ENCODE measurements around the gene SLC5A2. TPM values are rescaled to one million over a fixed set of nuclear protein-coding genes. Genes with fewer than 3 reads are reported as not detected.

The SLC5A2 gene
- total and polyA plus RNA-seq, 2 donors (not counting 1 experiment from before 2014, with no cell fraction given), result not detected

- no peak for DNase-seq (ENCODE audit: low read depth in 2 of 2)
- H3K27ac ChIP-seq (ENCODE audit: insufficient read depth, low read length), result no peak overlapping the region
- no peaks in the 10 kb centered on the region for H3K27me3 ChIP-seq (ENCODE audit: control insufficient read depth, insufficient read depth, low read length)
- no peak overlapping the region for H3K9ac ChIP-seq (ENCODE audit: insufficient read depth, low read length)
- TF ChIP-seq EZH2 (IDR thresholded peaks at IDR 0.05; ENCODE audit: low read length, missing control alignments), result no peak
- TF ChIP-seq CTCF (conservative IDR thresholded peaks at IDR 0.05 in 1 of 2, IDR thresholded peaks at IDR 0.05 in 1 of 2; ENCODE audit: low read depth in 1 of 2, low read length in 2 of 2), result no peak
- H3K36me3 ChIP-seq (ENCODE audit: control insufficient read depth, insufficient read depth, low read length), result no peaks in the 10 kb centered on the region
- no peak overlapping the region for H2AFZ ChIP-seq (ENCODE audit: low read length)
- H3K4me3 ChIP-seq (replicated peaks in 1 of 4; ENCODE audit: control extremely low read depth in 1 of 4, insufficient read depth in 1 of 4, low read depth in 3 of 4, low read length in 4 of 4), result no peak overlapping the region
- H4K20me1 ChIP-seq (ENCODE audit: control insufficient read depth, extremely low read depth, insufficient read depth, low read length), result no peaks in the 10 kb centered on the region
- no peaks in the 10 kb centered on the region for H3K9me3 ChIP-seq (ENCODE audit: control insufficient read depth, insufficient read depth, low read depth, low read length)
- H3K79me2 ChIP-seq (ENCODE audit: control insufficient read depth, insufficient read depth, low read length), result peaks cover 15% of the 10 kb centered on the region
- no peaks in the 10 kb centered on the region for H3K4me1 ChIP-seq (ENCODE audit: control insufficient read depth, extremely low read depth, insufficient read depth, low read length)
- H3K4me2 ChIP-seq (ENCODE audit: extremely low read depth, insufficient read depth, low read length), result no peak overlapping the region
These were observed 22.6 kb downstream of the SLC5A2 start for GRCh38 chr16:31505483-31505882.

GRCh38 chr16:31507617-31507928 lies 24.6 kb downstream of the SLC5A2 start:
- H3K9ac ChIP-seq (ENCODE audit: insufficient read depth, low read length), result peak overlapping the region; percentile 98
- no peak for DNase-seq (ENCODE audit: low read depth in 2 of 2)
- peak overlapping the region; percentile 75 for H3K4me2 ChIP-seq (ENCODE audit: extremely low read depth, insufficient read depth, low read length)
- peak overlapping the region; percentile 56 for H2AFZ ChIP-seq (ENCODE audit: low read length)
- H3K4me3 ChIP-seq (replicated peaks in 1 of 4; ENCODE audit: control extremely low read depth in 1 of 4, insufficient read depth in 1 of 4, low read depth in 3 of 4, low read length in 4 of 4), result peak overlapping the region; percentile 81 to 96 (median 90)
- H3K4me1 ChIP-seq (ENCODE audit: control insufficient read depth, extremely low read depth, insufficient read depth, low read length), result no peaks in the 10 kb centered on the region
- no peaks in the 10 kb centered on the region for H3K27me3 ChIP-seq (ENCODE audit: control insufficient read depth, insufficient read depth, low read length)
- TF ChIP-seq EZH2 (IDR thresholded peaks at IDR 0.05; ENCODE audit: low read length, missing control alignments), result no peak
- TF ChIP-seq CTCF (conservative IDR thresholded peaks at IDR 0.05 in 1 of 2, IDR thresholded peaks at IDR 0.05 in 1 of 2; ENCODE audit: low read depth in 1 of 2, low read length in 2 of 2), result no peak
- peaks cover 15% of the 10 kb centered on the region for H3K79me2 ChIP-seq (ENCODE audit: control insufficient read depth, insufficient read depth, low read length)
- no peaks in the 10 kb centered on the region for H3K36me3 ChIP-seq (ENCODE audit: control insufficient read depth, insufficient read depth, low read length)
- H3K9me3 ChIP-seq (ENCODE audit: control insufficient read depth, insufficient read depth, low read depth, low read length), result no peaks in the 10 kb centered on the region
- no peaks in the 10 kb centered on the region for H4K20me1 ChIP-seq (ENCODE audit: control insufficient read depth, extremely low read depth, insufficient read depth, low read length)
- peak overlapping the region; percentile 97 for H3K27ac ChIP-seq (ENCODE audit: insufficient read depth, low read length)

- H3K9ac ChIP-seq (ENCODE audit: insufficient read depth, low read length), result peak within 1 kb of the TSS; percentile 98
- peak within 1 kb of the TSS; percentile 81 to 96 (median 90) for H3K4me3 ChIP-seq (replicated peaks in 1 of 4; ENCODE audit: control extremely low read depth in 1 of 4, insufficient read depth in 1 of 4, low read depth in 3 of 4, low read length in 4 of 4)
- TF ChIP-seq EZH2 (IDR thresholded peaks at IDR 0.05; ENCODE audit: low read length, missing control alignments) (no peak), CTCF (conservative IDR thresholded peaks at IDR 0.05 in 1 of 2, IDR thresholded peaks at IDR 0.05 in 1 of 2; ENCODE audit: low read depth in 1 of 2, low read length in 2 of 2) (no peak)
- peak within 1 kb of the TSS; percentile 56 for H2AFZ ChIP-seq (ENCODE audit: low read length)
- no peaks in the 10 kb centered on the region for H3K4me1 ChIP-seq (ENCODE audit: control insufficient read depth, extremely low read depth, insufficient read depth, low read length)
- H3K9me3 ChIP-seq (ENCODE audit: control insufficient read depth, insufficient read depth, low read depth, low read length), result no peaks in the 10 kb centered on the region
- peak; percentile 90 for DNase-seq (ENCODE audit: low read depth in 2 of 2)
- H3K27me3 ChIP-seq (ENCODE audit: control insufficient read depth, insufficient read depth, low read length), result no peaks in the 10 kb centered on the region
- peak within 1 kb of the TSS; percentile 90 for H3K4me2 ChIP-seq (ENCODE audit: extremely low read depth, insufficient read depth, low read length)
- peak within 1 kb of the TSS; percentile 97 for H3K27ac ChIP-seq (ENCODE audit: insufficient read depth, low read length)
- no peaks in the 10 kb centered on the region for H3K36me3 ChIP-seq (ENCODE audit: control insufficient read depth, insufficient read depth, low read length)
- peaks cover 15% of the 10 kb centered on the region for H3K79me2 ChIP-seq (ENCODE audit: control insufficient read depth, insufficient read depth, low read length)
- H4K20me1 ChIP-seq (ENCODE audit: control insufficient read depth, extremely low read depth, insufficient read depth, low read length), result no peaks in the 10 kb centered on the region
These were observed 25.2 kb downstream of the SLC5A2 start, which contains the start of gene RUSF1 for GRCh38 chr16:31507929-31508705. RUSF1 (minus strand) TSS chr16:31508391; CDS start chr16:31508373, 18 bp downstream.
